OCI-LY3 (cell line): ENCODE results near the gene CHST8.

Experiments
- H2AFZ ChIP-seq: fragments of 200-600, 300-600 bp; shearing (Covaris generic); 2 replicates; pipeline ENCODE4 v1.6.0; 2014; ENCODE audit warnings: antibody characterized with exemption, low read depth, low read length
- H3K27ac ChIP-seq: fragments of 200-600, 300-600 bp; sonication (generic); 2 replicates; pipeline ENCODE4 v1.5.1; 2014; ENCODE audit warnings: mild to moderate bottlenecking, low read length, moderate library complexity, mixed read lengths
- H3K27me3 ChIP-seq: fragments of 200-600, 300-600 bp; sonication (generic); 2 replicates; pipeline ENCODE4 v1.6.1; 2014; ENCODE audit warnings: low read depth, low read length, mixed read lengths
- H3K36me3 ChIP-seq: fragments of 200-600, 300-600 bp; sonication (generic); replicated peaks from 2 replicates; pipeline ENCODE3; 2014; ENCODE audit warnings: low read depth, low read length, mixed read lengths
- H3K4me1 ChIP-seq: fragments of 300-600, 200-600 bp; sonication (generic); 2 replicates; pipeline ENCODE4 v1.6.1; 2014; ENCODE audit warnings: low read length, mixed read lengths
- H3K4me2 ChIP-seq: fragments of 200-600, 300-600 bp; sonication (generic); 2 replicates; pipeline ENCODE4 v1.6.1; 2014; ENCODE audit warnings: low read length, mixed read lengths
- H3K4me3 ChIP-seq: fragments of 300-600, 200-600 bp; sonication (generic); 2 replicates; pipeline ENCODE4 v1.5.1; 2014; ENCODE audit warnings: antibody characterized with exemption, mild to moderate bottlenecking, low read length, moderate library complexity
- H3K79me2 ChIP-seq: fragments of 300-600, 200-600 bp; shearing (Covaris generic); 2 replicates; pipeline ENCODE4 v1.6.1; 2014; ENCODE audit warnings: mild to moderate bottlenecking, low read length, mixed read lengths
- H3K9ac ChIP-seq: fragments of 300-600, 200-600 bp; shearing (Covaris generic); 2 replicates; pipeline ENCODE4 v1.6.0; 2014; ENCODE audit warnings: mild to moderate bottlenecking, low read length, moderate library complexity
- H3K9me3 ChIP-seq: fragments of 200-600, 300-600 bp; shearing (Covaris generic); 2 replicates; pipeline ENCODE4 v1.6.1; 2014; ENCODE audit warnings: low read length, mixed read lengths; ENCODE audit not compliant: insufficient read depth
- H4K20me1 ChIP-seq: fragments of 200-600, 300-600 bp; sonication (generic); 2 replicates; pipeline ENCODE4 v1.6.1; 2016; ENCODE audit warnings: low read length, mixed read lengths; ENCODE audit not compliant: insufficient read depth
- EZH2phosphoT487 ChIP-seq: fragments of 200-600 bp; shearing (Covaris generic); IDR thresholded peaks from 2 replicates; pipeline ENCODE4 v1.6.1; 2018; ENCODE audit warnings: antibody characterized with exemption, mixed run types, low read depth
- TF ChIP-seq, protein P1 (sequence below): fragments of 200-600, 300-600 bp; sonication (generic); IDR thresholded peaks from 2 replicates; pipeline ENCODE4 v1.5.1; 2014; ENCODE audit warnings: antibody characterized with exemption, low read length, low read depth

CHST8 gene

DNA sequence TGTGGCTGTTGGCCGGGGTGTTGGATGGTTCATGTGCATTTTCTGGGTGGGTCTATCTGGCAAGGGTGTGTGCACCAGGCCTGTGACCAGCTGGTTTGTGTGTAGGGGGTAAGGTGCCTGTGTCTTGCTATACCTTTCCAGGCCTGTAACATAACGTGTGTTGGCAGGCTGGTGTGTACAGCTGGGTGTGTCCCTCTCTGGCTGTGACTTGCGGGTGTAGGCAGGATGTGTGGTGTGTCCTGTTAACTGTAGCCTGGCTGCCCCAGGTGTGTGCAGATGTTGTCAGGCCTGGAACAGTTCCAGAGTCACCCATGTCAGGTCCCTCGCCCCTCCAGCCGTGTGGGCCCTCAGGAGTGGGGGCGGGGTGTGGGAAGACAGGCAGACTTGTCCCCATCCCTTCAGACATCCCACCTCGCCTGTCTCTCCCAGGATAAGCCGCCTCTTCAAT, 184.7 kb downstream of the CHST8 start:
- peaks cover 14% of the 10 kb centered on the region for H3K36me3 ChIP-seq
- TF ChIP-seq EZH2phosphoT487 = no peak
- TF ChIP-seq, protein P1, sequence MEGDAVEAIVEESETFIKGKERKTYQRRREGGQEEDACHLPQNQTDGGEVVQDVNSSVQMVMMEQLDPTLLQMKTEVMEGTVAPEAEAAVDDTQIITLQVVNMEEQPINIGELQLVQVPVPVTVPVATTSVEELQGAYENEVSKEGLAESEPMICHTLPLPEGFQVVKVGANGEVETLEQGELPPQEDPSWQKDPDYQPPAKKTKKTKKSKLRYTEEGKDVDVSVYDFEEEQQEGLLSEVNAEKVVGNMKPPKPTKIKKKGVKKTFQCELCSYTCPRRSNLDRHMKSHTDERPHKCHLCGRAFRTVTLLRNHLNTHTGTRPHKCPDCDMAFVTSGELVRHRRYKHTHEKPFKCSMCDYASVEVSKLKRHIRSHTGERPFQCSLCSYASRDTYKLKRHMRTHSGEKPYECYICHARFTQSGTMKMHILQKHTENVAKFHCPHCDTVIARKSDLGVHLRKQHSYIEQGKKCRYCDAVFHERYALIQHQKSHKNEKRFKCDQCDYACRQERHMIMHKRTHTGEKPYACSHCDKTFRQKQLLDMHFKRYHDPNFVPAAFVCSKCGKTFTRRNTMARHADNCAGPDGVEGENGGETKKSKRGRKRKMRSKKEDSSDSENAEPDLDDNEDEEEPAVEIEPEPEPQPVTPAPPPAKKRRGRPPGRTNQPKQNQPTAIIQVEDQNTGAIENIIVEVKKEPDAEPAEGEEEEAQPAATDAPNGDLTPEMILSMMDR = no peak

DNA sequence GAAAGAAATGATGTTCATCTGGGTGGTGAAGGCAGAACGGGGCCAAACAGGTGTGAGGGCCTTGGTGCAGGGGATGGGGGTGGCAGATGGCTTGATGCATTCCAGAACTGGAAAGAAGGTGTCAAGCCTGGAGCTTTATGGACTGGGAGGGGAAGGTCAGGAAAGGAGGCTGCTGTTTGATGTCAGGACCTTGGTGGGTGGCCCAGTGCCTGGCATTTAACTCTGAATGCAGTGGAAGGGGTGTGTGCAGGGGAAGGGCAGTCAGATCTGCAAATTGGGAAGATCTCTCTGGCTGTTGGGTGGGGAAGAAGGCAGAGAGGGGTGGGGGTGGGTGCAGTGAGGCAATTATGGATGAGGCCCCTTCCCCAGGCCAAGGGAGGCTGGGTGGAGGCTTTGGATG, 186.6 kb downstream of the CHST8 start:
- Histone ChIP-seq H2AFZ (no peak overlapping the region), H3K4me1 (no peaks in the 10 kb centered on the region), H4K20me1 (no peaks in the 10 kb centered on the region), H3K79me2 (no peaks in the 10 kb centered on the region), H3K27me3 (no peaks in the 10 kb centered on the region), H3K36me3 (peaks cover 14% of the 10 kb centered on the region), H3K27ac (no peak overlapping the region), H3K9ac (no peak overlapping the region), H3K4me3 (no peak overlapping the region), H3K9me3 (no peaks in the 10 kb centered on the region), H3K4me2 (no peak overlapping the region)
- TF ChIP-seq, protein P1 = no peak
- no peak for TF ChIP-seq EZH2phosphoT487

More for the DNA sequence above, 184.7 kb downstream of the CHST8 start:
- Histone ChIP-seq H3K9ac (no peak overlapping the region), H3K4me2 (no peak overlapping the region), H3K4me3 (no peak overlapping the region), H3K79me2 (no peaks in the 10 kb centered on the region), H3K27me3 (no peaks in the 10 kb centered on the region), H3K27ac (no peak overlapping the region), H3K4me1 (no peaks in the 10 kb centered on the region), H4K20me1 (no peaks in the 10 kb centered on the region), H2AFZ (no peak overlapping the region), H3K9me3 (no peaks in the 10 kb centered on the region)

DNA sequence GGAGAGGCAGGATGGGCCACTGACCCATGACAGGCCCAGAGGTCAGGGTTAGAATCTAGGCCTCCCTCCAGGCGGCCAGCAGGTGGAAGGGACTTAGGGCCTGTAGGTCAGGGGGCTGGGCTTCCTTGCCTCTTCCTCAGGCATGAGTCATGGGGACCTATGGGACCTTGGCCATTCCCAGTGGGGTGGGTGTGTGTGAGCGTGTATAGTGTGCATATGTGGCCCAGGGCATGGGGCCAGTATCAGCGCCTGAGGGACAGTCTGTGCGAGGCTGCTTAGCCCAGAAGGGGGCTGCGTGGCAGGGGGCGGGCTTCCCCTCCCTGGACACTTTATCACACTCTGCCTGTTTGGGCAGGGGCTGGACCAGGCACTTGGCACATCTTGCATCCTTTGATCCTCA, 188.2 kb downstream of the CHST8 start:
- H3K9ac ChIP-seq = no peak overlapping the region
- H3K4me2 ChIP-seq = no peak overlapping the region
- H3K4me3 ChIP-seq = no peak overlapping the region
- H3K27me3 ChIP-seq = no peaks in the 10 kb centered on the region
- no peak for TF ChIP-seq EZH2phosphoT487
- TF ChIP-seq, protein P1 = no peak
- H4K20me1 ChIP-seq = no peaks in the 10 kb centered on the region
- H3K36me3 ChIP-seq = peaks cover 10% of the 10 kb centered on the region
- no peak overlapping the region for H3K27ac ChIP-seq
- no peaks in the 10 kb centered on the region for H3K4me1 ChIP-seq
- H3K79me2 ChIP-seq = no peaks in the 10 kb centered on the region
- H2AFZ ChIP-seq = no peak overlapping the region
- H3K9me3 ChIP-seq = no peaks in the 10 kb centered on the region

DNA sequence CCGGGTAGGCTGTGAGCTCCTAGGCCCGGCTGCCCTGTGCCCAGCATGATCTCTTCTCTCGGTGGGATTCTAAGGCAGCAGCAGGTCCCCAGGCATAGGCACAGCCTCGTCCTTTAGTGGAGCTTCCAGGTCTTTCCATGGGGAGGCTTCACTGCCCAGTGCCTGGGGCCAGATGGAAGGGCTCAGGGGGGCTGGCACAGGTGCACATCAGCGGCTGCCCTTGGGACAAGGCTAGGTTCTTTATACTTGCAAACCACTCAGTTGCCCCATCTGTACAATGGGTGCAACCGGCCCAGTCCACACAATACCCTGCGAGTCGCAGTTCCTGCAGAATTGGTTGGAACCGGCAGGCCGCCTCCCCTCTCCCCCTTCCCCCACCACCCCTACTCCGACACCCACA, 189.1 kb downstream of the CHST8 start:
- H3K9me3 ChIP-seq = no peaks in the 10 kb centered on the region
- H3K79me2 ChIP-seq = no peaks in the 10 kb centered on the region
- no peaks in the 10 kb centered on the region for H3K4me1 ChIP-seq
- peaks cover 10% of the 10 kb centered on the region for H3K36me3 ChIP-seq
- no peak overlapping the region for H2AFZ ChIP-seq
- H3K9ac ChIP-seq = no peak overlapping the region
- no peak overlapping the region for H3K4me3 ChIP-seq
- H3K27me3 ChIP-seq = no peaks in the 10 kb centered on the region
- H3K4me2 ChIP-seq = no peak overlapping the region
- no peak overlapping the region for H3K27ac ChIP-seq
- no peaks in the 10 kb centered on the region for H4K20me1 ChIP-seq
- TF ChIP-seq EZH2phosphoT487 = no peak
- TF ChIP-seq, protein P1 = no peak
